Left ventricle myocardium inferior (tissue), 1 donor: ENCODE results near the gene IGFBP6. TPM values are rescaled to one million over a fixed set of nuclear protein-coding genes. Genes with fewer than 3 reads are reported as not detected.

Experiments used
- DNase-seq: peaks from one replicate; pipeline ENCODE4 v3.0.0-alpha.2; 2020
- H3K27ac ChIP-seq: fragments of 200-600 bp; replicated peaks from 2 replicates; pipeline ENCODE4 v1.8.0; 2021
- H3K27me3 ChIP-seq: fragments of 200-600 bp; 2 replicates; pipeline ENCODE4 v1.8.0; 2021; ENCODE audit warnings: low read depth
- H3K36me3 ChIP-seq: fragments of 200-600 bp; 2 replicates; pipeline ENCODE4 v1.8.0; 2021
- H3K4me1 ChIP-seq: fragments of 200-600 bp; 2 replicates; pipeline ENCODE4 v1.8.0; 2021
- H3K4me3 ChIP-seq: fragments of 200-600 bp; 2 replicates; pipeline ENCODE4 v1.8.0; 2021; ENCODE audit warnings: mild to moderate bottlenecking, moderate library complexity
- H3K9me3 ChIP-seq: fragments of 200-600 bp; replicated peaks from 2 replicates; pipeline ENCODE4 v1.8.0; 2021
- CTCF ChIP-seq: fragments of 200-600 bp; IDR thresholded peaks from 2 replicates; pipeline ENCODE4 v1.8.0; 2021; ENCODE audit warnings: antibody characterized with exemption, mild to moderate bottlenecking, borderline replicate concordance
- intact Hi-C: fragments of 100-400 bp; cut with micrococcal nuclease; formaldehyde crosslinking; loops from one replicate; pipeline ENCODE4 v1.11.0; 2022
- total RNA-seq: library from RNA; stranded (reverse); fragmentation: NEBNext Ultra II Directional; extraction: Animal tissue kit (Norgen Biotek cat#: 25700); gene quantifications from one replicate; pipeline ENCODE4 v1.2.1, GENCODE V29; 2021
- donor health status: DM: no; HTN: yes; CAD: no; lungs with severe emphysema.

Gene IGFBP6
- total RNA-seq, 1 donor from 2014 or later = 53.0 TPM

GRCh38 chr12:53053218-53054111 is 44.0 kb upstream of the IGFBP6 start:
- H3K36me3 ChIP-seq = peaks cover 49% of the 10 kb centered on the region
- peak; percentile 55 for DNase-seq

DNA sequence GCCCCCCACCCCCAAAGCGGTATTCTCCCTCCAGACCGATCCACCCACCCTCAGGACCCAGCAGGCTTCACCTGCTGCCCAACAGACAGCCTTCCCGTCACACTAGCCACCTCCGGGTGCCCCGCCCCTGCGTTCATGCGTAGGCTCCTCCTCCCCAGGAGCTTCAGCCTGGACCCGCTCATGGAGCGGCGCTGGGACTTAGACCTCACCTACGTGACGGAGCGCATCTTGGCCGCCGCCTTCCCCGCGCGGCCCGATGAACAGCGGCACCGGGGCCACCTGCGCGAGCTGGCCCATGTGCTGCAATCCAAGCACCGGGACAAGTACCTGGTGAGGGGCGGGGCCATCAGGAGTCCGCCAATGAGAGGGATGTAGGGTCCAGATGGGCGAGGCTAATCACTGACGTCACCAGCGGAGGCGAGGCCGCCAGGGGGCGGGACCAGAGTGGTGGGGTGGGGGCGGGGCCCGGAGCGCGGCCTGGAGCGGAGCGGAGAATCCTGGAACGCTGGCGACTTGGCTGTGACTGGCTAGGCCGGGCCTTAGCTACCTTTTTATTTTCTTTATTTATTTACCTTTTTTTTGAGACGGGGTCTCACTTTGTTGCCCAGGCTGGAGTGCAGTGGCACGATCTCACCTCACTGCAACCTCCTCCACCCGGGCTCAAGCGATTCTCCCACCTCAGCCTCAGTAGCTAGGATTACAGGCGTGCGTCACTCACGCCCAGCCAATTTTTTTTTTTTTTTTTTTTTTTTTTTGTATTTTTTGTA is 43.2 kb upstream of the IGFBP6 start:
- TF ChIP-seq CTCF = no peak
- H3K9me3 ChIP-seq = no peaks in the 10 kb centered on the region
- intact Hi-C loops = no loop called here
- H3K4me1 ChIP-seq = peaks cover 99% of the 10 kb centered on the region
- peaks cover 56% of the 10 kb centered on the region for H3K36me3 ChIP-seq
- H3K27ac ChIP-seq = peak overlapping the region; percentile 100
- peak overlapping the region; percentile 87 for H3K4me3 ChIP-seq
- H3K27me3 ChIP-seq = no peaks in the 10 kb centered on the region
- DNase-seq = peak; percentile 94

More at GRCh38 chr12:53053218-53054111, 44.0 kb upstream of the IGFBP6 start:
- H3K4me1 ChIP-seq = peaks cover 99% of the 10 kb centered on the region
- peak overlapping the region; percentile 87 for H3K4me3 ChIP-seq
- no peaks in the 10 kb centered on the region for H3K27me3 ChIP-seq
- peak overlapping the region; percentile 100 for H3K27ac ChIP-seq
- TF ChIP-seq CTCF = peak; percentile 78
- intact Hi-C loops = no loop called here
- no peaks in the 10 kb centered on the region for H3K9me3 ChIP-seq

DNA sequence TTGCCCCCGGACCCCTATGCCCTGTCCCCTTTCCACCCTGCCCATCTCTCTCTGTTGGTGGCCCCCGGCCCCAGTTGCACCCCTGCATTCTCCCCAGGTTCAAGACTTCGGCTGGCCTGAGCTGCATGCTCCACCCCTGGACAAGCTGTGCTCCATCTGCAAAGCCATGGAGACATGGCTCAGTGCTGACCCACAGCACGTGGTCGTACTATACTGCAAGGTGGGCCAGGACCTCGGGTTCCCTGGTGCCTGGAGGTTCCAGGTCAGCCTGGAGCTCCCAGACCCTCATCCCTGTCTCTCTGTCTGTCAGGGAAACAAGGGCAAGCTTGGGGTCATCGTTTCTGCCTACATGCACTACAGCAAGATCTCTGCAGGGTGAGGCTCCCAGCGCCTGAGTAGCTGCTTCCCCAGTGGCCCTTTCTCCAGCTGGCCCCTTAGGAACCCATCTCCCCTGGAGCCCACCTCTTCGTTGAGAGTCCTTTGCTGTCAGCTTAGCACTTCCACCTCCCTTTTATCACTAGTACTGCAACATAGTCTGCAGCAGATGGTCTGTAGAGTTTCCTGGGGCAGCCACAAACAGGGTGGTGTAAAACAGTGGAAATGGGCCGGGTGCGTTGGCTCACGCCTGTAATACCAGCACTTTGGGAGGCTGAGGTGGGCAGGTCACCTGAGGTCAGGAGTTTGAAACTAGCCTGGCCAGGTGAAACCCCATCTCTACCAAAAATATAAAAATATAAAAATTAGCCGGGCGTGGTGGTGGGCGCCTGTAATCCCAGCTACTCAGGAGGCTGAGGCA is 41.8 kb upstream of the IGFBP6 start:
- H3K9me3 ChIP-seq = no peaks in the 10 kb centered on the region
- H3K27ac ChIP-seq = peak overlapping the region; percentile 100
- TF ChIP-seq CTCF = no peak
- peaks cover 70% of the 10 kb centered on the region for H3K36me3 ChIP-seq
- no peaks in the 10 kb centered on the region for H3K27me3 ChIP-seq
- H3K4me1 ChIP-seq = peaks cover 99% of the 10 kb centered on the region
- DNase-seq = no peak
- intact Hi-C loops = no loop called here
- no peak overlapping the region for H3K4me3 ChIP-seq

DNA sequence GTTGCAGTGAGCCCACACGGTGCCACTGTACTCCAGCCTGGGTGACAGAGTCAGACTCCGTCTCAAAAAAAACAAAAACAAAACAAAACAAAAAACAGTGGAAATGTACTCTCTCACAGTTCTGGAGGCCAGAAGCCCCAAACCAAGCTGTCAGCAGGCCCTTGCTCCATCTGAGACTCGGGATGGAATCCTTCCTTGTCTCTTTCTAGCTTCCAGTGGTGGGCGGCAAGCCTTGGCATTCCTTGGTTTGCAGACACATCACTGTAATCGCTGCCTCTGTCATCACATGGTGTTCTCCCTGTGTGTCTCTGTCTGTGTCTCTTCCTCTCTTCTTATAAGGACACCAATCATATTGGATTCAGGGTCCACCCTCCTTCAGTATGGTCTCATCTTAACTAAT is 41.2 kb upstream of the IGFBP6 start:
- Histone ChIP-seq H3K4me3 (no peak overlapping the region), H3K9me3 (no peaks in the 10 kb centered on the region), H3K27me3 (no peaks in the 10 kb centered on the region), H3K4me1 (peaks cover 99% of the 10 kb centered on the region), H3K36me3 (peaks cover 76% of the 10 kb centered on the region), H3K27ac (peak overlapping the region; percentile 100)
- TF ChIP-seq CTCF = no peak
- DNase-seq = no peak
- intact Hi-C loops = no loop called here

- intact Hi-C loops = no loop called here
- H3K4me1 ChIP-seq = peaks cover 99% of the 10 kb centered on the region
- peaks cover 80% of the 10 kb centered on the region for H3K36me3 ChIP-seq
- peak overlapping the region; percentile 100 for H3K27ac ChIP-seq
- no peak overlapping the region for H3K4me3 ChIP-seq
- no peaks in the 10 kb centered on the region for H3K27me3 ChIP-seq
- H3K9me3 ChIP-seq = no peaks in the 10 kb centered on the region
- no peak for TF ChIP-seq CTCF
- DNase-seq = no peak
These were observed 40.6 kb upstream of the IGFBP6 start for GRCh38 chr12:53056901-53057300.
